GM15510 (cell line): ENCODE data around the gene RXYLT1.

Experiments
- POLR2A ChIP-seq: IDR thresholded peaks from 3 replicates; pipeline ENCODE4 v1.6.1; 2011; ENCODE audit warnings: borderline replicate concordance; ENCODE audit not compliant: insufficient read length; ENCODE audit errors: extremely low read depth

RXYLT1 gene

DNA sequence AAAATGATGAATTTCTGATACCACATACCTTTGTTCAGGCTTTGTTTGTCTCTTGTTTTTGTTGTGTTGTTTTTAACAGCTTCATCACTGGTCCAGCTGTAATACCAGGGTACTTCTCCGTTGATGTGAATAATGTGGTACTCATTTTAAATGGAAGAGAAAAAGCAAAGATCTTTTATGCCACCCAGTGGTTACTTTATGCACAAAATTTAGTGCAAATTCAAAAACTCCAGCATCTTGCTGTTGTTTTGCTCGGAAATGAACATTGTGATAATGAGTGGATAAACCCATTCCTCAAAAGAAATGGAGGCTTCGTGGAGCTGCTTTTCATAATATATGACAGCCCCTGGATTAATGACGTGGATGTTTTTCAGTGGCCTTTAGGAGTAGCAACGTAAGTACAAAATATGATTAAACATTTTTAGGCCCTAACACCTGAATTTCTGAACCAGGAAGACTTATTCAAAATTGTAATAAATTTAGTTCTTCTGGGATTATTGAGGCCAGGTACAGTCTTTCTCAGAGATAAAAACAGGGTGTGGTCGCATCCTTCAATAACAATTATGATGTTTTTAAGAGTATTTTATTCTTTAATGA is 22.4 kb downstream of the RXYLT1 start:
- no peak for TF ChIP-seq POLR2A

DNA sequence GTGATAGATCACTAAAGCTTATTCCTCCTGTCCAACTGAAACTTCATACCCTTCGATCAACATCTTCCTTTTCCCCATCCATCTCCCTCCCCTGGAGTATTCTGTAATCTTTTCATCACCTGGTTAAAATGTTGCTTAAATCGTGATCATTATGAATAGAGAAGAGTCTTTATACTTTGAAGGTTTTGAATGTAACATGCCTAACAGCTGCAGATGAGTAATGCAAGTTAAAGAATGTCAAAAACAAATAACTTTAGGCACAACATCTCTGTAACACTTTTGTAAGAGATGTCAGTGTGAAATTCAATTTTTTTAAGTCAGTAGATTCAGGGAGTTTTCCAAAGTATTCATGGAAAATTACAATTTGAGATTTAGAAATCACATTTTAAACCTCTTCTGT is 25.0 kb downstream of the RXYLT1 start:
- no peak for TF ChIP-seq POLR2A

GRCh38 chr12:63805704-63806672 is 26.3 kb downstream of the RXYLT1 start:
- TF ChIP-seq POLR2A = no peak

- no peak for TF ChIP-seq POLR2A
These were observed 28.9 kb downstream of the RXYLT1 start for GRCh38 chr12:63808631-63809030.

- no peak for TF ChIP-seq POLR2A
These were observed 29.9 kb downstream of the RXYLT1 start for GRCh38 chr12:63809566-63809965.

GRCh38 chr12:63811334-63811733 is 31.6 kb downstream of the RXYLT1 start:
- TF ChIP-seq POLR2A = no peak

- no peak for TF ChIP-seq POLR2A
These were observed 32.0 kb downstream of the RXYLT1 start for GRCh38 chr12:63811755-63812154.

GRCh38 chr12:63814146-63814772 is 34.5 kb downstream of the RXYLT1 start:
- TF ChIP-seq POLR2A = no peak

GRCh38 chr12:63815482-63815852 is 35.8 kb downstream of the RXYLT1 start:
- no peak for TF ChIP-seq POLR2A

- no peak for TF ChIP-seq POLR2A
These were observed 36.3 kb downstream of the RXYLT1 start for GRCh38 chr12:63816031-63816430.

DNA sequence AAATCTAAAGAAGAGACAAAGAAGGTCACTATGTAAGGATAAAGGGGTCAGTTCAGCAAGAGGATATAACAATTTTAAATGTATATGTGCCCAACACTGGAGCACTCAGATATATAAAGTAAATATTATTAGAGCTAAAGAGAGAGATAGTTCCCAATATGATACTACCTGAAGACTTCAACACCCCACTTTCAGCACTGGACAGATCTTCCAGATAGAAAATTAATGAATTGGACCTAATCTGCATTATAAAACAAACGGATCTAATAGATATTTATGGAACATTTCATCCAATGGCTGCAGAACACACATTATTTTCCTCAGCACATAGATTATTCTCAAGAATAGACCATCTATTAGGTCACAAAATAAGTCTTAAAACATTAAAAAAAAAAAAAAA is 40.7 kb downstream of the RXYLT1 start:
- TF ChIP-seq POLR2A = no peak

GRCh38 chr12:63821781-63822251 is 42.1 kb downstream of the RXYLT1 start:
- TF ChIP-seq POLR2A = no peak

DNA sequence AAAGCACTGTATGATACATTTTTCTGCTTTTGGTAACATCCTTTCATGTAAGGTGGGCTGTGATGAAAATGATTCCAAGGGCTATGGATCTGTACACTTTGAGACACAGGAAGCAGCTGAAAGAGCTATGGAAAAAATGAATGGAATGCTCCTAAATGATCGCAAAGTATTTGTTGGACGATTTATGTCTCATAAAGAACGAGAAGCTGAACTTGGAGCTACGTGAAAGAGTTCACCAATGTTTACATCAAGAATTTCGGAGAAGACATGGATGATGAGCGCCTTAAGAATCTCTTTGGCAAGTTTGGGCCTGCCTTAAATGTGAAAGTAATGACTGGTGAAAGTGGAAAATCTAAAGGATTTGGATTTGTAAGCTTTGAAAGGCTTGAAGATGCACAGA is 42.6 kb downstream of the RXYLT1 start:
- TF ChIP-seq POLR2A = no peak

- TF ChIP-seq POLR2A = no peak
These were observed 43.3 kb downstream of the RXYLT1 start for GRCh38 chr12:63823040-63823439.

- no peak for TF ChIP-seq POLR2A
These were observed 46.4 kb downstream of the RXYLT1 start for GRCh38 chr12:63826006-63826585.
